Stomach (tissue), 9 donors: ENCODE data around the gene LBR. TPM values are rescaled to one million over a fixed set of nuclear protein-coding genes. Genes with fewer than 3 reads are reported as not detected.

Source experiments
- DNase-seq, 2 donors: peaks; one replicate each; pipeline versions ENCODE4 v3.0.0 to v3.0.0-alpha.2; 2013 to 2019
- H3K27ac ChIP-seq, 5 donors: fragments of 200-600 bp in 4 of 5; sonication (generic) in 4 of 5; one replicate each; pipeline ENCODE4 v1.5.1; 2013 to 2019; ENCODE audit warnings: mild to moderate bottlenecking in 1 of 5, moderate library complexity in 1 of 5
- H3K27me3 ChIP-seq, 3 donors: fragments of 200-600 bp; sonication (generic); one replicate each; pipeline ENCODE4 v1.5.1; 2017 to 2019; ENCODE audit warnings: mixed run types in 1 of 3
- H3K36me3 ChIP-seq, 4 donors: fragments of 200-600 bp; sonication (generic); 1 replicate in 3 of 4; 2 replicates in 1 of 4; pipeline ENCODE4 v1.5.1; 2016 to 2019
- H3K4me1 ChIP-seq, 4 donors: fragments of 200-600 bp; sonication (generic); one replicate each; pipeline ENCODE4 v1.5.1; 2016 to 2019
- H3K4me3 ChIP-seq, 4 donors: fragments of 200-600 bp; sonication (generic) in 3 of 4; one replicate each; pipeline ENCODE4 v1.5.1; 2016 to 2019; ENCODE audit warnings: mild to moderate bottlenecking in 1 of 4
- H3K9me3 ChIP-seq, 4 donors: fragments of 200-600 bp; sonication (generic); one replicate each; pipeline ENCODE4 v1.5.1; 2016 to 2019
- CTCF ChIP-seq, 7 experiments: fragments of 450-650 bp in 4 of 7; fragments of 200-600 bp in 3 of 7; sonication (generic) in 3 of 7; IDR thresholded peaks; one replicate each; pipeline ENCODE4 v1.5.1; 2016 to 2019; ENCODE audit warnings: antibody characterized with exemption in 7 of 7, control low read depth in 2 of 7, mild to moderate bottlenecking in 1 of 7
- EP300 ChIP-seq: sonication (generic); formaldehyde crosslinking; IDR thresholded peaks from one replicate; pipeline ENCODE4 v1.6.1; 2017; ENCODE audit warnings: antibody characterized with exemption
- POLR2A ChIP-seq, 4 donors: fragments of 450-650 bp; IDR thresholded peaks; one replicate each; pipeline ENCODE4 v1.6.1; 2016; ENCODE audit warnings: antibody characterized with exemption in 4 of 4, control low read depth in 2 of 4, mild to moderate bottlenecking in 1 of 4, moderate library complexity in 1 of 4
- POLR2AphosphoS5 ChIP-seq, 3 donors: sonication (generic); formaldehyde crosslinking; IDR thresholded peaks; one replicate each; pipeline ENCODE4 v1.6.1; 2016; ENCODE audit warnings: antibody characterized with exemption in 3 of 3
- WGBS, 5 donors: extraction: QIAGEN DNeasy Blood & Tissue Kit in 3 of 5; methylation state at CpG; one replicate each; pipeline versions ENCODE4 v1.1.5 to v1.1.7; 2013 to 2018; 5-methylcytosine and 5-hydroxymethylcytosine counted together
- intact Hi-C: fragments of 100-400 bp; cut with DNase I; formaldehyde crosslinking; loops from one replicate; pipeline ENCODE4 v1.15.1; 2023; ENCODE audit warnings: low total_unique reads
- polyA plus RNA-seq, 3 donors: library from polyadenylated mRNA; stranded (reverse); fragments of 200-250 nt; gene quantifications; one replicate each; pipeline ENCODE4 v1.2.3, GENCODE V29; 2013
- total RNA-seq, 5 donors: library from RNA; depleted of rRNA; stranded (reverse); fragments of >200 nt; gene quantifications; one replicate each; pipeline versions ENCODE4 v1.1.0 to v1.2.3, GENCODE V29; 2014 to 2016
- donor health status: healthy with polysubstance abuse.
- donor health status: Bipolar disorder and iron deficiency.
- donor health status: healthy.

LBR gene
- total and polyA plus RNA-seq, 8 donors, result 6.9 to 159 (median 54.3) TPM

DNA sequence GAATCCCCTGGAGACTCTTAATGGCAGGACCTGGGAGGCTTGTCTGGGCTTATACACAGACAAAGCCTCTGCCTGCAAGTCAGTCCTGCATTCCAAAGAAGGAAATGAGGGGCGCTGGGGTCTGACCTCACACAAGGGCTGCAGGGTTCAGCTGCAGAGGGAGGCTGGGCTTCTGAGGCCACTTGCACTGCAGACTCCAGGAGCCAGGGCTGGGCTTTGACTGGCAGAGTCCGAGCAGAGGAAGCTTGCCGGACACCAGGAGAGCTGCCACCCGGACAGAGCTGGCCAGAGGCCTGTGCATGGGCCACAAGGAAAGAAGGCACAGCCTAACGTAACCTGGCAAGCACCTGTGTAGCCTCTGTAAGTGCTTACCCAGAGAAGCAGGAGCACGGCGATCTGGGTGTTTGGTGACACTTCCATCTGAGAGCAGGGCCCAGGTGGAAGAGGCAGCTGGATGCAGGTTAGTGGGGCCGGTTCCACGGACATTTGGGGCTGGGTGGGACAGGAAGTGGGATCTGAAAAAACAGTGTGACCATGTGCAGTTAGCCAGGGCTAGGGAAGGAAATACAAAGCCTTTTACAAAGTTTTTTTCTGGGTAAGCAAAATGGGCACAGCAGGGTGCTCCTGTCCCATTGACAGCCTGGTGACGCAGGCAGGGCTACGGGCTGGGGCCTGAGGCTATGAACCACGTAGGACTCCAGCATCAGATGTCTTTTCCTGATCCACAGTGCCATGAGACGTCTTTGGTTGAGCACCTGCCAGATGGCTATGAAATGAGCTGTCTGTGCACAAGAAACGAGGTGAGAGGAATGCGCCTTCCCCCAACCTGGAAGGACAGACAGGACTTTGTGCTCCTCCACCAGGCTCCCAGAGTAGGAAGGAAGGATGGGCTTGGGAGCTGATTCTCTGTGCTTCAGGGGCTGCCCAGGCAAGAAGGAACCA lies 37.3 kb upstream of the LBR start:
- DNase-seq, result no peak
- Histone ChIP-seq H3K27me3 (no peaks in the 10 kb centered on the region), H3K4me3 (no peak overlapping the region), H3K9me3 (no peaks in the 10 kb centered on the region), H3K27ac (no peak overlapping the region), H3K36me3 (no peaks in the 10 kb centered on the region), H3K4me1 (peaks cover 9 to 53% (median 25%) of the 10 kb centered on the region in 4 donors)
- 72 to 79% (median 77%) methylated on average over 12 to 15 of the region's 15 CpGs for WGBS, 5 donors
- no peak for TF ChIP-seq POLR2AphosphoS5 (IDR thresholded peaks at IDR 0.05)
- TF ChIP-seq EP300, result no peak
- no peak for TF ChIP-seq CTCF (IDR thresholded peaks at IDR 0.05)
- no peak for TF ChIP-seq POLR2A (IDR thresholded peaks at IDR 0.05)
- intact Hi-C loops, result no loop called here

DNA sequence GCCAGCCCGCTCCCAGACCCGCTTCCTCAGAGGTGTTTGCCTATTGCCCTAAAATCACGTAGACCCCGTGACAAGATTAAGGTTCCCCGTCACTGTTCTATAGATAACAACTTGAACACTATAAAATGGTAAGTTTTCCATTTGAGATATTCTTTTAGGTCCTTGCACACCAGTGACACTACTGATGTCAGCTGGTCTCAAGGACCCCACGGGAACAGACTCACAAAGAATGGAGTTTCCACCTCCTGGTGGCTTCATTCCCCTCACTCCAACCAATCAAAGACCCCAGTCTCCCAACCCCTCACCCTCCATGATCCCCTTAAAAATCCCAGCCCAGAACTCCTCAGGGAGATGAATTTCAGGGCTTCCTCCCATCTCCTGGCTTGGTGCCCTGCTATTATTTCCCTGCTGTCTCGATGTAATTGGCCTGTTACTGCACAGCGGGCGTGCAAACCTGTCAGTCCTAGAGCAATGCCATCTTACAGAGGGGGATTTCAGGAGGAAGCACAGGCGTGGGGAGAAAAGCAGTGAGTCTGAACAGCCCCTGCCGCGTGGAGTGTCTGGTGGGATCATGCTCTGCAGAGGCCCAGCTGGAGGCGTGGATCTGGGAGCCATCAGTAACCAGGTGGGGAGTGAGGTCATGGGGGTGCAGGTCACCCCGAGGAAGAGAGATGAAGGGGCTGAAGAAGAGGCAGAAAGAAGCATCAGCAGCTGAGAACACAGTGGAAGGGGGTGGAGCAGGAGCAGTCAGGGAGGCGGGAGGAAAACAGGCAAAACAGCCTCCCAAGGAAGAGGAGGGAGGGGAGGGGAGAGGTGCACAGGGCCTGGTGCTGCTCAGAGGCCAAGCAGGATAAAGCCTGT lies 35.1 kb upstream of the LBR start:
- intact Hi-C loops, result no loop called here
- TF ChIP-seq POLR2AphosphoS5 (IDR thresholded peaks at IDR 0.05) (no peak), CTCF (IDR thresholded peaks at IDR 0.05) (no peak), POLR2A (IDR thresholded peaks at IDR 0.05) (no peak), EP300 (no peak)
- peaks cover 9 to 52% (median 29%) of the 10 kb centered on the region in 4 donors for H3K4me1 ChIP-seq
- WGBS, 5 donors, result 43 to 48% (median 47%) methylated on average over 15 of the region's 15 CpGs
- H3K9me3 ChIP-seq, result no peaks in the 10 kb centered on the region
- DNase-seq, result peak in 1 of 2 donors; percentile 68
- H3K27me3 ChIP-seq, result no peaks in the 10 kb centered on the region
- H3K27ac ChIP-seq, result peak overlapping the region in 1 of 5 donors; percentile 58
- no peak overlapping the region for H3K4me3 ChIP-seq
- H3K36me3 ChIP-seq, result no peaks in the 10 kb centered on the region

DNA sequence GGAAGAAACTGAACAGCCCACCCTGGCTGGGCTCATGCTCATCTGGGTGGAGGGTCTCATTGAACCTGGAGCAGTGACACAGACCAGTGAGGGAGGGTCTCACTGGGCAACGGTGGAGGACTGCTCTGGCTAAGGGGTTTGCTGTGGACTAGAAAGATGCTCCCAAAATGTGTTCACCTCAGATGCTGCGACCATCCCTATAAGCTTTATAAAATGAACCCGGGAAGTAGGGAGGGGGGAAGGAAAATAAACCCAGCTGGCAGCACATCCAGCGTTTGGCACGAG lies 34.5 kb upstream of the LBR start:
- intact Hi-C loops, result no loop called here
- H3K4me3 ChIP-seq, result no peak overlapping the region
- H3K9me3 ChIP-seq, result no peaks in the 10 kb centered on the region
- 24 to 45% (median 29%) methylated on average over 5 of the region's 5 CpGs for WGBS, 5 donors
- TF ChIP-seq POLR2AphosphoS5 (IDR thresholded peaks at IDR 0.05), result no peak
- TF ChIP-seq EP300, result no peak
- TF ChIP-seq POLR2A (IDR thresholded peaks at IDR 0.05), result no peak
- TF ChIP-seq CTCF (IDR thresholded peaks at IDR 0.05), result no peak
- peak in 1 of 2 donors; percentile 58 for DNase-seq
- H3K27me3 ChIP-seq, result no peaks in the 10 kb centered on the region
- H3K36me3 ChIP-seq, result no peaks in the 10 kb centered on the region
- peak overlapping the region in 1 of 5 donors; percentile 58 for H3K27ac ChIP-seq
- H3K4me1 ChIP-seq, result peaks cover 9 to 47% (median 29%) of the 10 kb centered on the region in 4 donors
